Measurements from ENCODE around the gene TENT4A. TPM values are rescaled to one million over a fixed set of nuclear protein-coding genes. Genes with fewer than 3 reads are reported as not detected.

The TENT4A gene
- total RNA-seq, 1 experiment from 2014 or later: 39.3 TPM

DNA sequence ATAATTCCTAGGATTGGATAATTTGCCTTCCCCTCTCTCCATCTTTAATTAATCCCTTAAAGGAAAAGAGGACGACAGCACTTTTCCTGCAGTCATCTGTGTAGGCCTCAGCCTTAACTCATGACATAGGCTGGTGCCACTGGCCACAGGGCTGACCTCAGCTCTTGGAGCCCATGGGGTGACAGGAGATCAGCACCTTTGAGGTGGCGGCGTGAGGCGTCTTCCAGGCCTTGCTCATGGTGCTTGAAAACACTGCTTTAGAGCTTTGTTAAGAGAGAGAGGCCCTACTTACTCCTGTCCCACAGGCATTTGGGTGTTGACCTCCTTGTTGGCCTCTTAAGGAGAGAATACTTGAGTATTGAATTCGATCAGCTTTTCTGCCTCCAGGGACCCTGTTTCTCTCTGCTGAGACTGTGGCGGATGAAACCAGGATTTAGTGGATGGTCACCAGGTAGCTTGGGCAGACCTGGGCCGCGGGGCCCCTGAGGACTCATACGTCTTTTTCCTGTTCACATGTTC is 23.4 kb downstream of the TENT4A start:
- H3K4me1 ChIP-seq (ENCODE audit: insufficient read depth, low read length): peaks cover 13% of the 10 kb centered on the region
- H3K9me2 ChIP-seq (replicated peaks; ENCODE audit: low read length): no peaks in the 10 kb centered on the region
- POLR2A ChIA-PET (ENCODE audit: unreplicated experiment): interaction anchor here (0.6 kb wide), 1 partner anchor 9 kb away, joined by 3 read pairs; no protein-coding TSS in a partner anchor
- H3K9ac ChIP-seq (ENCODE audit: low read length): no peak overlapping the region
- CTCF ChIA-PET: no interaction called here
- ATAC-seq (no peak), DNase-seq (no peak)
- no peak overlapping the region for H3K27ac ChIP-seq (ENCODE audit: low read length)
- no peak overlapping the region for H3K4me2 ChIP-seq (ENCODE audit: low read length)
- H2AFZ ChIP-seq (ENCODE audit: low read length): no peak overlapping the region
- no peaks in the 10 kb centered on the region for H3K27me3 ChIP-seq (ENCODE audit: low read length)
- H3K36me3 ChIP-seq (ENCODE audit: low read depth, low read length): peaks cover 39% of the 10 kb centered on the region
- H3K79me2 ChIP-seq (ENCODE audit: low read length): peaks cover 100% of the 10 kb centered on the region
- no peaks in the 10 kb centered on the region for H3K9me3 ChIP-seq (ENCODE audit: low read length)
- H3F3A ChIP-seq (ENCODE audit: low read length, unreplicated experiment): no peaks in the 10 kb centered on the region
- TF ChIP-seq, protein P1, sequence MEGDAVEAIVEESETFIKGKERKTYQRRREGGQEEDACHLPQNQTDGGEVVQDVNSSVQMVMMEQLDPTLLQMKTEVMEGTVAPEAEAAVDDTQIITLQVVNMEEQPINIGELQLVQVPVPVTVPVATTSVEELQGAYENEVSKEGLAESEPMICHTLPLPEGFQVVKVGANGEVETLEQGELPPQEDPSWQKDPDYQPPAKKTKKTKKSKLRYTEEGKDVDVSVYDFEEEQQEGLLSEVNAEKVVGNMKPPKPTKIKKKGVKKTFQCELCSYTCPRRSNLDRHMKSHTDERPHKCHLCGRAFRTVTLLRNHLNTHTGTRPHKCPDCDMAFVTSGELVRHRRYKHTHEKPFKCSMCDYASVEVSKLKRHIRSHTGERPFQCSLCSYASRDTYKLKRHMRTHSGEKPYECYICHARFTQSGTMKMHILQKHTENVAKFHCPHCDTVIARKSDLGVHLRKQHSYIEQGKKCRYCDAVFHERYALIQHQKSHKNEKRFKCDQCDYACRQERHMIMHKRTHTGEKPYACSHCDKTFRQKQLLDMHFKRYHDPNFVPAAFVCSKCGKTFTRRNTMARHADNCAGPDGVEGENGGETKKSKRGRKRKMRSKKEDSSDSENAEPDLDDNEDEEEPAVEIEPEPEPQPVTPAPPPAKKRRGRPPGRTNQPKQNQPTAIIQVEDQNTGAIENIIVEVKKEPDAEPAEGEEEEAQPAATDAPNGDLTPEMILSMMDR (conservative IDR thresholded peaks at IDR 0.05; ENCODE audit: low read depth, low read length): no peak
- TF ChIP-seq EZH2phosphoT487 (IDR thresholded peaks at IDR 0.05; ENCODE audit: borderline replicate concordance, low read length): no peak
- peaks cover 34% of the 10 kb centered on the region; the same call in 1 of the 2 replicates for H4K20me1 ChIP-seq (ENCODE audit: low read length)
- intact Hi-C loops (cut with micrococcal nuclease): no loop called here
- no peak overlapping the region for H3K4me3 ChIP-seq (ENCODE audit: low read length)
- BruUV-seq (replicated peaks): no TSS peak

DNA sequence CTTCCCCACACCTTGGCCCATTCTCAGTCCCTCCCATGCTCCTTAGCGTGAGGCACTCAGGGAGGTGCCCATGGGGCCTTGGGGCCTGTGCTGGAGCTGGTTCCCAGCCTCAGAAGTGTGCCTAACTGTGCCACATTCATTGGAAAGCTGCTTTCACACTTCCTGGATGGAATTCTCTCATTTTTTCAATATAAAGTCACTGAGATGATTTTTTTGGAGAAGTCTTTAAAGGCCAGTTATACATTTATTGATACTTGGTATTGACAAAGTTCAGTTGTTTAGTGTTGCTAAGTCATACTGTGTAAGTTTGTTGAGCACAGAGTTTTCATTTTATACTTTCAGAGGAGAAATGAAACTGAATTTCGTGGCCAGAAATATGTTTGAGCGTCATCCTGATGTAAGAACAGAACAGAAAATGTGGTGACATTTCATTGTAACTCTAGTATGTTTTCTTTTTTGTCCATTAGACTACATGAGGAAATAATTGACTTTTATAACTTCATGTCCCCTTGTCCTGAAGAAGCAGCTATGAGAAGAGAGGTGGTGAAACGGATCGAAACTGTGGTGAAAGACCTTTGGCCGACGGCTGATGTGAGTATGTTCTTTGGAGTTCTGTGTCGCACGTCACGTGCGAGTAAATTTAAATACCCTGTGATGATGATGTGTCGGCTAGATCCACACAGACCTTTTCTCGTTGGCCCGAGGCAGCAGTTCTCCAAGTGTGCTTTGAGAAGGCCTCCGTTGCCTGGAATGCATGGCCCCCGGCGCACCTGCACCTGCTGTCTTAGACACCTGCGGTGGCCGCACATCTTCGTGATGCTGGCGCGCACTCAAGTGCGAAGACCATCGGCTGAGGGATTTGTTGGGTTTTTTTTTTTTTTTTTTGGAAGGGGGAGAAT is 24.1 kb downstream of the TENT4A start:
- Histone ChIP-seq H3K9ac (ENCODE audit: low read length) (no peak overlapping the region), H3K9me2 (replicated peaks; ENCODE audit: low read length) (no peaks in the 10 kb centered on the region), H3F3A (ENCODE audit: low read length, unreplicated experiment) (no peaks in the 10 kb centered on the region), H3K36me3 (ENCODE audit: low read depth, low read length) (peaks cover 45% of the 10 kb centered on the region), H2AFZ (ENCODE audit: low read length) (no peak overlapping the region), H3K4me1 (ENCODE audit: insufficient read depth, low read length) (peaks cover 6% of the 10 kb centered on the region), H3K27ac (ENCODE audit: low read length) (no peak overlapping the region), H3K4me2 (ENCODE audit: low read length) (no peak overlapping the region), H3K9me3 (ENCODE audit: low read length) (no peaks in the 10 kb centered on the region), H4K20me1 (ENCODE audit: low read length) (peaks cover 28% of the 10 kb centered on the region; the same call in 1 of the 2 replicates), H3K27me3 (ENCODE audit: low read length) (no peaks in the 10 kb centered on the region), H3K79me2 (ENCODE audit: low read length) (peaks cover 98% of the 10 kb centered on the region), H3K4me3 (ENCODE audit: low read length) (no peak overlapping the region)
- TF ChIP-seq EZH2 (IDR thresholded peaks at IDR 0.05; ENCODE audit: low read length, unreplicated experiment): no peak
- CTCF ChIA-PET: no interaction called here
- intact Hi-C loops (cut with micrococcal nuclease): no loop called here
- BruUV-seq (replicated peaks): no TSS peak
- POLR2A ChIA-PET (ENCODE audit: unreplicated experiment): interaction anchor here (0.6 kb wide), 1 partner anchor 8 kb away, joined by 3 read pairs; no protein-coding TSS in a partner anchor
- no peak for DNase-seq
- no peak for ATAC-seq

DNA sequence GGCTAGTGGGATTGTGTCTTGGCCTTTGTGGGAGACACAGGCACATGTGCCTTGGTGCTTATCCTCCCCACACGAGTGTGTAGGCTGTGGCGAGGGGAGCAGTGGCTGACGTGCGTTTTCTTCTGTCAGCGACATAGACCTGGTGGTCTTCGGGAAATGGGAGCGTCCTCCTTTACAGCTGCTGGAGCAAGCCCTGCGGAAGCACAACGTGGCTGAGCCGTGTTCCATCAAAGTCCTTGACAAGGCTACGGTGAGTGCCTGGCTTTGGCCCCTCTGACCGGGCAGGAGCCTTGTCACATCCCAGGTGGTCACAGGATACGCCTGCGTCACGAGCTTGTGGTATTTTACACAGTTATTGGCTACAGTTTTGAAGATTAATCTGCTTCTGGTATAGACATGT is 26.4 kb downstream of the TENT4A start:
- H3K27ac ChIP-seq (ENCODE audit: low read length): no peak overlapping the region
- ATAC-seq (no peak), DNase-seq (no peak)
- H3K9me2 ChIP-seq (replicated peaks; ENCODE audit: low read length): no peaks in the 10 kb centered on the region
- no peaks in the 10 kb centered on the region for H3K9me3 ChIP-seq (ENCODE audit: low read length)
- H3K27me3 ChIP-seq (ENCODE audit: low read length): no peaks in the 10 kb centered on the region
- no TSS peak for BruUV-seq (replicated peaks)
- CTCF ChIA-PET: no interaction called here
- H2AFZ ChIP-seq (ENCODE audit: low read length): no peak overlapping the region
- no peaks in the 10 kb centered on the region for H3K4me1 ChIP-seq (ENCODE audit: insufficient read depth, low read length)
- POLR2A ChIA-PET (ENCODE audit: unreplicated experiment): no interaction called here
- H3F3A ChIP-seq (ENCODE audit: low read length, unreplicated experiment): no peaks in the 10 kb centered on the region
- intact Hi-C loops (cut with micrococcal nuclease): loop anchor here (10.0 kb wide), 1 partner anchor 365 kb away; the partner anchor contains the start of gene MED10
- no peak overlapping the region for H3K4me2 ChIP-seq (ENCODE audit: low read length)
- peaks cover 65% of the 10 kb centered on the region for H3K36me3 ChIP-seq (ENCODE audit: low read depth, low read length)
- H3K4me3 ChIP-seq (ENCODE audit: low read length): no peak overlapping the region
- peaks cover 24% of the 10 kb centered on the region; the same call in 1 of the 2 replicates for H4K20me1 ChIP-seq (ENCODE audit: low read length)
- TF ChIP-seq EZH2 (IDR thresholded peaks at IDR 0.05; ENCODE audit: low read length, unreplicated experiment) (no peak), EZH2phosphoT487 (IDR thresholded peaks at IDR 0.05; ENCODE audit: borderline replicate concordance, low read length) (no peak)
- TF ChIP-seq, protein P1 (conservative IDR thresholded peaks at IDR 0.05; ENCODE audit: low read depth, low read length): no peak
- peaks cover 75% of the 10 kb centered on the region for H3K79me2 ChIP-seq (ENCODE audit: low read length)
- H3K9ac ChIP-seq (ENCODE audit: low read length): no peak overlapping the region

All from PC-3 (cell line).